Activated CD4-positive, alpha-beta memory T cell treated with anti-CD3 and anti-CD28 coated beads for 36 hours (primary cell): ENCODE results near the gene ZXDC. TPM values are rescaled to one million over a fixed set of nuclear protein-coding genes. Genes with fewer than 3 reads are reported as not detected.
A peak's percentile ranks its signal among the peaks of the same experiment; 100 is the strongest.

ENCODE experiments used
- CTCF ChIA-PET: fragments of 350-600 bp; sonication (Branson Sonifier 250); formaldehyde crosslinking; loops from one replicate; lab custom pipeline; 2021; ENCODE audit warnings: antibody characterized with exemption, inconsistent platforms; lab: Charles Lee
- POLR2A ChIA-PET: fragments of 350-600 bp; sonication (Branson Sonifier 250); formaldehyde crosslinking; loops from one replicate; lab custom pipeline; 2021; ENCODE audit warnings: antibody characterized with exemption; lab: Charles Lee
- DNase-seq: peaks from one replicate; pipeline ENCODE4 v3.0.0-alpha.2; 2020
- H3K27ac Mint-ChIP-seq: one replicate; pipeline ENCODE4 v1.8.0; 2021; ENCODE audit warnings: mixed read lengths
- H3K27me3 Mint-ChIP-seq: one replicate; pipeline ENCODE4 v1.8.0; 2021; ENCODE audit warnings: mixed read lengths
- H3K36me3 Mint-ChIP-seq: one replicate; pipeline ENCODE4 v1.8.0; 2021; ENCODE audit warnings: mixed read lengths
- H3K4me1 Mint-ChIP-seq: one replicate; pipeline ENCODE4 v1.8.0; 2021; ENCODE audit warnings: low read depth, mixed read lengths
- H3K4me3 Mint-ChIP-seq: one replicate; pipeline ENCODE4 v1.8.0; 2021; ENCODE audit warnings: mild to moderate bottlenecking, mixed read lengths
- H3K9me3 Mint-ChIP-seq: one replicate; pipeline ENCODE4 v1.8.0; 2021; ENCODE audit warnings: mixed read lengths
- intact Hi-C: fragments of 100-400 bp; cut with micrococcal nuclease; formaldehyde crosslinking; loops from one replicate; pipeline ENCODE4 v1.15.1; 2023
- total RNA-seq, 2 experiments: library from RNA; stranded (reverse); gene quantifications; one replicate each; pipeline ENCODE4 v1.2.3, GENCODE V29; 2021

ZXDC gene
- total RNA-seq, 2 experiments from 2014 or later: 18.2 to 19.1 TPM

DNA sequence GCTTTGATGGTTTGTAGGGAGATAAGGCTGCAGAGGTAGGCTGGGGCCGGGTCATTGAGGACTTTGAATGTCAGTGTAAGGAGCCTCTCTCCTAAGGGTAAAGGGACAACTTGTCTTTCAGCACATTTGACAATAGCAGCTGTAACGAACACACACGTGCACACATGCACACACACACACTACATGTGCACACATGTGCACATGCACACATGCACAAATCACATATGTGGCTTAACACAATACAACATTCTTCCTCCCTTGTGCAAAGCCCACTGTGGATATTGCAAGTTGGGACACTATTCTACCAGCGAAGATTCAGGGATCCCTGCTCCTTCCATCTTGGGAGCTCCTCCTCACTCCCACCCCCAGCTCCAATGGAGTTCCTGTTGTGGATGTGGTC lies 82.1 kb downstream of the ZXDC start:
- Mint-ChIP-seq H3K9me3 (no peaks in the 10 kb centered on the region), H3K27ac (no peak overlapping the region), H3K4me1 (peaks cover 3% of the 10 kb centered on the region), H3K4me3 (no peak overlapping the region), H3K27me3 (peaks cover 48% of the 10 kb centered on the region), H3K36me3 (no peaks in the 10 kb centered on the region)
- ChIA-PET POLR2A (no interaction called here), CTCF (interaction anchor here (0.6 to 1.6 kb wide), 2 partner anchors 34 to 260 kb away, joined by 3 read pairs; no protein-coding TSS in a partner anchor)
- intact Hi-C loops: no loop called here
- no peak for DNase-seq

DNA sequence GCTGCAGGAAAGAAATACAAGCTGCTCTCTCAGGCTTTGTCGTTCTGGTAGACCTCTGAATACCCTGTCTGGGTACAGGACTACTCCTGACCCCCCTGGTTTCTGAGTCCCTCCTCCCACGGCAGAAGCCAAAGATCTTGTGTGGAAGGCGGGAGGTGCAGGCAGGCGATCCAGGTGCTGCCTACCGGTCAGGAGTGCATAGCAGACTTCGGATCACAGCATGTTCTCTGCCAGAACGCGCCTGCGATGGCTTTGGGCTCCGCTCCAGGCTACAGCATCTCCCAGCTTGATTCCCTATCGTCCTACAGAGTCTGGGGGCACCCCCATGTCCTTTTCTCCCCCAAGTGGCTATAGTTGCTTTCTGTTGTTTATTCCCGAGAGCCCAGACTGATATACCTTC lies 83.4 kb downstream of the ZXDC start:
- DNase-seq: no peak
- intact Hi-C loops: no loop called here
- peaks cover 54% of the 10 kb centered on the region for H3K27me3 Mint-ChIP-seq
- H3K4me1 Mint-ChIP-seq: peaks cover 3% of the 10 kb centered on the region
- H3K27ac Mint-ChIP-seq: no peak overlapping the region
- ChIA-PET CTCF (interaction anchor here (0.9 to 1.4 kb wide), 2 partner anchors 50 to 463 kb away, joined by 3 to 5 read pairs; no protein-coding TSS in a partner anchor), POLR2A (no interaction called here)
- no peaks in the 10 kb centered on the region for H3K36me3 Mint-ChIP-seq
- no peaks in the 10 kb centered on the region for H3K9me3 Mint-ChIP-seq
- no peak overlapping the region for H3K4me3 Mint-ChIP-seq

DNA sequence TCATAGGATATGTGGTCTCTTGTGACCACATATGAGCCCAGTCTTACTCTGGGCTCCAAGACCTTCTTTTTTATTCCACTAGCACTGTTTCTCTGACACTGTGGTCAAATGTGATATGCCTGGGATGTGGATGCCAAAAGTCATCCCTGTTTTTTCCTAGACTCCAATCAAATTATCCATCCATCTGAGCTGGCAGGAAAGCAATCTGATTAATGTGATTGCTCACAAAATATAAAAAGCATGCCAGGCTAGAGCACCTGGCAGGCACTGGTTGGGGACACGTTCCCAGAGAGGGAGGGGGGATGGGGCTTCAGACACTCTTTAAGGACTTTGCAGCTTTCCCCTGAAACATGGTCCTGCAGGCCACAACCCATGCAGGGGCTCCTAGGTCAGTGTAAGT lies 84.1 kb downstream of the ZXDC start:
- Mint-ChIP-seq H3K4me1 (peaks cover 3% of the 10 kb centered on the region), H3K36me3 (no peaks in the 10 kb centered on the region), H3K27ac (no peak overlapping the region), H3K4me3 (no peak overlapping the region), H3K9me3 (no peaks in the 10 kb centered on the region), H3K27me3 (peaks cover 55% of the 10 kb centered on the region)
- intact Hi-C loops: no loop called here
- no peak for DNase-seq
- CTCF ChIA-PET: interaction anchor here (1.4 kb wide), 1 partner anchor 463 kb away, joined by 5 read pairs; no protein-coding TSS in a partner anchor
- POLR2A ChIA-PET: no interaction called here

GRCh38 chr3:126390751-126391150 lies 84.9 kb downstream of the ZXDC start:
- no peaks in the 10 kb centered on the region for H3K36me3 Mint-ChIP-seq
- H3K4me1 Mint-ChIP-seq: peaks cover 3% of the 10 kb centered on the region
- H3K27me3 Mint-ChIP-seq: peaks cover 55% of the 10 kb centered on the region
- no peaks in the 10 kb centered on the region for H3K9me3 Mint-ChIP-seq
- DNase-seq: no peak
- H3K4me3 Mint-ChIP-seq: no peak overlapping the region
- H3K27ac Mint-ChIP-seq: no peak overlapping the region
- CTCF ChIA-PET: no interaction called here
- intact Hi-C loops: no loop called here
- POLR2A ChIA-PET: no interaction called here

DNA sequence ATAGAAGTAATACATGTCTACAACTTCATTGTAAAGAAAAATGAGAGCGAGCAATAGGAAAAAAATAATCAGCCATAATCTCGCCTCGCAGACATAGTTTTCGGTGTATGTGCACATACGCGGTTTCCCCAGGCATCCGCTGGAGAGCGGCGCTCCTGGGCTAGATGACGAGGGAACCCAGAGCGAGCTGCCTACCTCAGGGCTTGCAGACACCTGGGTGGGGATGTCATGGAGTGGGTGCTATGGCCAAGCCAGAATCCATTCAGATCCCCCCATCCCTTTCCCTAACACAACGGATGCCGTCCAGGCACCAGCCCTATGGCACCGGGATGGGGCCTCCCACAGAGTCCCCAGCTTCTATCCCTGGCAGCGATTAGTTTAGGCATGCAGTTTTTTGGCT lies 85.5 kb downstream of the ZXDC start:
- peaks cover 3% of the 10 kb centered on the region for H3K4me1 Mint-ChIP-seq
- DNase-seq: no peak
- H3K27me3 Mint-ChIP-seq: peaks cover 53% of the 10 kb centered on the region
- no peaks in the 10 kb centered on the region for H3K36me3 Mint-ChIP-seq
- intact Hi-C loops: no loop called here
- ChIA-PET CTCF (no interaction called here), POLR2A (no interaction called here)
- H3K27ac Mint-ChIP-seq: no peak overlapping the region
- no peak overlapping the region for H3K4me3 Mint-ChIP-seq
- no peaks in the 10 kb centered on the region for H3K9me3 Mint-ChIP-seq

- Mint-ChIP-seq H3K27ac (no peak overlapping the region), H3K4me1 (peaks cover 3% of the 10 kb centered on the region), H3K27me3 (peaks cover 52% of the 10 kb centered on the region), H3K9me3 (no peaks in the 10 kb centered on the region), H3K36me3 (no peaks in the 10 kb centered on the region), H3K4me3 (no peak overlapping the region)
- no peak for DNase-seq
- intact Hi-C loops: loop anchor here (1.0 to 10.0 kb wide), 3 partner anchors 143 to 465 kb away; no protein-coding TSS in a partner anchor
- ChIA-PET POLR2A (no interaction called here), CTCF (no interaction called here)
Measured at GRCh38 chr3:126389794-126390146, 85.9 kb downstream of the ZXDC start.

DNA sequence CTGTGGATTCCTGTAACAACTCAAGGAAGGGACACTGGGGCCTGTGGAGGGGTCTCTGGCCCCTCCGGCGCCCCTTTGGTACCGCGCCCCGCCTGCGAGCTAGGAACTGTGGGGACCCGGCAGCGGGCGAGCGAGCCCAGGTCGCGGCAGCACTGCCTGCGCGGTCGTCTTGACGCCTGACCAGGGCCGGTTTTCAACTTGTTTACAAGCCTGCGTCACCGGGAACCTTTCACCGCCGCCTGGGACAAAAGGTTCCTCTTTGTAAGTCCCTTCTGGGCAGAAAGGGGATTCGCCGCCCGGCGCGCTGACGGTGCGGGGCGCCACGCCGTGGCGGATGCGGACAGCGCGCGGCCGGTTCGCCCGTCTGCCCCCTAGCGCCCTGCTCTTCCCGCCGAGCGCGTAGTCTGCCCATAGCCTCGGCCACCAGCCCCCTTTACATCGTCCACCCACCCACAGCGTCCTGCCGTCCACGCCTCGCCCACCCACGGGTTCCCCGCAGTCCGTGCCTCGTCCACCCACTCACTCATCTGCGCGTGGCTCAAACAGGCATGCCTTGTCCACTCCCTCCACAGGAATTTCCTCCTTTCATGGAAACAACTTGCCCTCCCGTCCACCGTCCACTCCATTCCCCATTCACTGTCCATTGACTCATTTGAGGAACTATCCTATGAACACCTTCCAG lies 86.4 kb downstream of the ZXDC start:
- H3K4me3 Mint-ChIP-seq: no peak overlapping the region
- CTCF ChIA-PET: interaction anchor here (0.6 to 1.1 kb wide), 3 partner anchors 48 to 453 kb away, joined by 3 to 4 read pairs (median 3); no protein-coding TSS in a partner anchor
- DNase-seq: peak; percentile 58
- POLR2A ChIA-PET: no interaction called here
- peaks cover 52% of the 10 kb centered on the region for H3K27me3 Mint-ChIP-seq
- no peaks in the 10 kb centered on the region for H3K9me3 Mint-ChIP-seq
- intact Hi-C loops: loop anchor here (1.0 to 10.0 kb wide), 3 partner anchors 143 to 464 kb away; no protein-coding TSS in a partner anchor
- H3K36me3 Mint-ChIP-seq: no peaks in the 10 kb centered on the region
- no peak overlapping the region for H3K27ac Mint-ChIP-seq
- H3K4me1 Mint-ChIP-seq: peaks cover 3% of the 10 kb centered on the region

Other genes starting within 250 kb of the ZXDC start
- under 1 TPM; 0.40 to 0.46 TPM for gene KLF15, start 118.5 kb downstream of the ZXDC start, total RNA-seq
- not detected for gene CFAP100, start 81.0 kb downstream of the ZXDC start, total RNA-seq
- not detected for gene UROC1, start 41.9 kb upstream of the ZXDC start, total RNA-seq
- not detected for gene CHST13, start 48.3 kb upstream of the ZXDC start, total RNA-seq
- not detected for gene C3orf22, start 83.0 kb upstream of the ZXDC start, total RNA-seq
- gene TXNRD3, start 179.2 kb upstream of the ZXDC start, total RNA-seq: 1 to 10 TPM; 1.3 to 2.0 TPM
- gene CHCHD6, start 228.3 kb upstream of the ZXDC start, total RNA-seq: 10 to 100 TPM; 12.7 to 13.1 TPM